NOMO-1 (cell line): ENCODE measurements around the gene PSMB5.

Experiments
- DNase-seq, 2 experiments: peaks; one replicate each; lab custom pipeline; 2025; ENCODE audit not compliant: unreplicated experiment in 2 of 2; lab: John Stamatoyannopoulos, UW

The PSMB5 gene

DNA sequence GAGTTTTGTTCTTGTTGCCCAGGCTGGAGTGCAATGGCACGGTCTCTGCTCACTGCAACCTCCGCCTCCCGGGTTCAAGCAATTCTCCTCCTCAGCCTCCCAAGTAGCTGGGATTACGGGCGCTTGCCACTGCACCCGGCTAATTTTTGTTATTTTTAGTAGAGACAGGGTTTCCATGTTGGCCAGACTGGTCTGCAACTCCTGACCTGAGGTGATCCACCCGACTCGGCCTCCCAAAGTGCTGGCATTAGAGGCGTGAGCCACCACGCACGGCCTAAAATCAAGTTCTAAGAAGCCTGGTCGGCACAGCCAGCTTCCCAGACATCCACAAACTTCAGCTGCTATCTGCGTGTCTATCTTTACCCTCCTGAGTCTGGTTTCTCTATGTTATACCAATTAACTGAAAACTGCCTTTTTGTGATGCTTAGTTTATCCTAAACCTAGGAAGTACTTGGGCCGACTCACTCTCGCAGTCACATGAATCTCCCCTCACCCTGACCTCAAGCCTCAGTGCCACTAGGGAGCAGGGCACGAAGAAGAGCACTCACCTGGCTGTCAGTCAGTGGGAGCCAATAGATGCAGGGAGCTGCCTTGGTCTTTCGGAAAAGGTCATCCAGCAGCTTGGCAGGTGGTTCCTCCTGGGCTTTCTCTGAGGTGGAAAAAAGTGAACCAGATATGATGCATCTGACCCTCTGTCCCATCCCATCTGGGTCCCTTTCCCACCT is 26.0 kb upstream of the PSMB5 start:
- DNase-seq = no peak

DNA sequence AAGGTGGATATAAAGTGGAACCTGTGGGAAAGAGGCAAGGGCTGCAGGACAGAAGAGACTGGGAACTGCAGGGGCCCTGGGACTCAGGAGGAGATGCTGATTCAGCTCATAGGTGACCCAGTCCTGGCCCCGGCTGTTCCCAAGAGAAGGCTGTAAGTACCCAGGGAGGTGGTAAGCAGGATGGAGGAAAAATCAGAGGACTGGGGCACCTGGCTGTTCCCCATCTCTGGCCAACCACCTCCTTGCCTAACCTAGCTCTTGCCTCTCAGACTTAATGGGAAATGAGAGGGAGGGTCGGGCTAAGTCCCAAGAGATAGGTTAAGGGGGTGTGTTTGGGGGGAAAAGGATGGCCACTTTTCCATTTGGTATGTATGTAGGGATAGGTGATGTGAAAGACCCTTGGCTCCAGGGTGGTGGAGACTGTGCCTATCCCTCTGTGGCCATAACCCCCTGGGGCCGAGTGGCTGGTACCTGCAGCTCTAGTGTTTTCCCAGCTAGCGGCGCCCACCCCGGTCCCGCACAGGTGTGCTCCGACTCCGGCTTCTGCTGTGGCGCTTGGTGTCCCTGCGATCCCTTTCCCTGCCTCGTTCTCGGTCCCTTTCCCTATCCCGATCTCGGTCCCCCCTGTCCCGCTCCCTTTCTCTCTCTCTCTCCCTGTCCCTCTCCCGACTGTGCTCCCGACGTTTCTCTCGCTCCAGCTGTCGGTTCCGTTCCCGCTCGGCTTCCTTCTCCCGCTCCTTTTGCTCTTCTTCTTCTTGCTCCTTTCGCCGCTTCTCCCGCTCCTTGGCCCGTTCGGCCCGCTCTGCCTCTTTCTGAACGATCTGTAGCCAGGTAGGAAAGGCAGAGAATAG is 24.2 kb upstream of the PSMB5 start:
- DNase-seq = no peak

DNA sequence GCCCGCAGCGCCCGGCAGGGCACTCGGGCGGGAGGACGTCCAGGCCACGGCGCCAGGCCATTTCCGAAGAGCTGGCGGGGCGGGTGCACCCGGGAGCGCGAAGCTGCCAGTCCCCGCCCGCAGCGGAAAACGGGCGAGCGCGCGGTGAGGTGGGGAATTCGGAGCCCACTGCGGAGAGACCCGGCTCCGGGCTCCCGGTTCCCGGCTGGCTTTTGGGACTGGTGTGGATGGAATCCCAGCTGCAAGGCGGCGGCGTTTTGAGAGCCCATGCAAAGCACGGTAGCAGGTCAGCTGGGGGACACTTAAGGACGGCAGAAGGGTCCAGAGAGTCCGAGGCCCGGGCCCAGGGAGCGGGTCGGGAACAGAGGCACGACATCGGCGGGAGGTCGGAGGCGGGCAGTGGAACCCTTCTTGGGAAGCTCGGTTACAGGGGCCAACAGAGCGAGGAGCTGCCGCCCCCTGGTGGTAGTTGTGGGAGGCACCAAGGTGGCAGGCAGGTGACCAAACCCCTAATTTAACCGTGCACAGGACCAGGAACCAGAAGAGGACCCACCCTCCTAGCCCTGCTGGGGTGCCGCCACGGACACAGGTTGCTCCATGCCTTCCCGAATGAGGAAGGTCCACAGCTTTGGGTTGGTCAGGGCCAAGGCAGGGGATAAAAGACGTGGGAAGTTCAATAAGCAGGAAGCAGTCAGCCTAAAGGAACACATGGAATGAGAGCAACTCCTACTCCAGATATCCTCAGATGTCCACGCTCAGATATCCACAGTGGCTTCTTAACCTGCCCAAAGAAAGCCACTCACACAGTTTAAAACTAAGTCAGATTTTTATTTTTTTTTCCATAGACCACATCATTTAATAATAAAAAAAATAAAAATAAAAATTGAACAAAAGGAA is 23.3 kb upstream of the PSMB5 start:
- DNase-seq = no peak

DNA sequence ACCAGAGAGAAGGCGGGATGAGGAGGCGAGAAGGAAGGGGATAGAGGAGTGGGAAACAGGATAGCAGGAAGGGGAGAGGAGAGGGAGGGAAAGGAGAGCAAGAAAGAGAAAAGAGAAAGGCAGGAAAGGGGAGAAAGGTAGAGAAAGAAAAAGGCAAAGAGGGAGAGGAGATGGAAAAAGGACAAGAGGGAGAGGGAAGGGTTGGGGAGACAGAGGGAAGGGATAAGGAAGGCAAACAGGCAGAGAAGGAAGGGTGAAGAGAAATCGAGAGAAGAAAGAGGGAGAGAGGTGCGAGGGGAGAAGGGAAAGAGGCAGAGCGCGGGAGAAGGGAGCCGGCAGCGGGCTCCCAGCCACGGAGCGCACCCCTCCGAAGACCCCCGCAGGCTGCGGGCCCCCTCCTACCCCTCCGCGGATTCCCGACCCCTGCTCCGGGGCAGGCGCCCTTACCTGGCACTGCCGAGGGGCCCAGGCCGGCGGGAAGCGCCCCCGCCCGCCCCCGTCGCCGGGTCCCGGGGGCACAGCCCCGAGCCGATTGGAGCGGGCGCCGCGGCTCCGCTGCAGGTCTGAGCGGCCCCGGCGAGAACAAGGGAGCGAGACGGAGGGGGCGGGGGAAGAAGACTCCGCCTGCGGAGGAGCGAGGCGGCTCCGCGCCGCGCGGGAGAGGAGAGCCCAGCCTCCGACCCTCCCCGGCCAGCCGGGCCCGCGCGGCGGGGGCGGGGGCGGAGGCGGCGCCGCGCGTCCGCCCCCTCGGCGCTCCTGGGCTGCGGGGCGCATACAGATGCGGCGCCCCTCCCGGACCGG is 22.5 kb upstream of the PSMB5 start, which contains the start of gene CDH24:
Gene CDH24, minus strand, starts transcription at position 565 of the 801 bp plus-strand sequence. CDS start 1,787 bp downstream, outside the sequence.
- DNase-seq = no peak

DNA sequence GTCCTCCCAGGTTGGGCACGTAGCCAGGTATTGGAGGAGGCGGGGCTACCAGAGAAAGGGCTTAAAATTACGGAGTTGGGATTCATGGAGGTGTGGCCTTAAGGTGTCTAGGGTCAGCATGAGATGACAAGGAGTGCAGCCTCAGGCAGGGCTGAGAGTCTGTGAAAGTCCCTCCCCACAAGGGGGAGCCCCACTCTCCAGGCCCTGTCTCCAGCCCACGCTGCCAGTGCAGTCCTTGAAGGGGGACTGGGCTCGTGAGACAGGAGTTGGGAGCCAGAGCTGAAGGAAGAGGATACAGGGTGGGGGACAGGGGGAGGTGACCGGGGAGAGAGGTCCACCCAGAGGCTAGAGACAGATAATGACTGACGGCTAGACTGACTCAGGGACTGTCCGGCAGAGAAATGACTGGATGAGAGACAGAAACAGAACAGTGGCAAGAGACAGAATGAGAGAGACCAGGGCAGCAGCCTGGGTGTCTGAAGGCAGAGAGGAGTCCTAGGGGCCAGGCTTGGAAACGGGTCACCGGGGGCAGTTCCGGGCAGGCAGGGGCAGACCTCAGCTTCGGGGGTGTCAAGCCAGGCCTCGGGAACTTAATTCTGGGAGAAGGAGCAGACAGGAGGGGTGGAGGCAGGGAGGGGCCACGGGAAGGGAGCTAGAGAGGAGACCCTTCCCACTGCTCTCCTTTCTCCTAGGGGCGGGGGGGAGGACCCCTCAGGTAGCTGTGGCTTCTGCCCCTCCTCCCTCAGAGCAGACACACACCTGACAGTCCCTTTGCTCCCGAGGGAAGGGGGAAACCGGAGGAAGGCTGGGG is 21.6 kb upstream of the PSMB5 start:
- no peak for DNase-seq

DNA sequence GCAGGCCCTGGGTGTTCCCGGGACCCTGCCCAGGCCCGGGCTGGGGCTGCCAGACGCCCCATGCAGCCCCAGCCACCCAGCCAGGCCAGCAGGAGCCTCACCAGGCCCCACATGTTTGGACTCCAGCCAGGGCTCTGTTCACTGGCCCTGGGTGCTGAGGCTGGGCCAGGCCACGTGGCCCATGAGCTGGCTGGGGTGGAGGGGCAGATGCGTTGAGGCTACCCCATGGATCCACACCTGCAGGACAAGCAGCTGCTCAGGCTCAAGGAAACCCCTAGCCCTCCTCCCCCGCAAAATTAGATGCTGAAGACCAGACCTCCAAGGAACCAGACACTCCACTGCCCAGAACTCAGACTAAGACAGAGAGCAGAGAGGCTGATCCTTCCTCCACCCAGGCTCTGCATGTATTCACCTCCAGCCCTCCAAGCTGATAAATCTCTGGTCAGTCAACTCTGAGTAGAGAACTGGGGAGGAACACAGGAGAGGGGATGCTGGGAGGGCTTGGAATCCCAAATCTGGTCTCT is 21.0 kb upstream of the PSMB5 start:
- no peak for DNase-seq

DNA sequence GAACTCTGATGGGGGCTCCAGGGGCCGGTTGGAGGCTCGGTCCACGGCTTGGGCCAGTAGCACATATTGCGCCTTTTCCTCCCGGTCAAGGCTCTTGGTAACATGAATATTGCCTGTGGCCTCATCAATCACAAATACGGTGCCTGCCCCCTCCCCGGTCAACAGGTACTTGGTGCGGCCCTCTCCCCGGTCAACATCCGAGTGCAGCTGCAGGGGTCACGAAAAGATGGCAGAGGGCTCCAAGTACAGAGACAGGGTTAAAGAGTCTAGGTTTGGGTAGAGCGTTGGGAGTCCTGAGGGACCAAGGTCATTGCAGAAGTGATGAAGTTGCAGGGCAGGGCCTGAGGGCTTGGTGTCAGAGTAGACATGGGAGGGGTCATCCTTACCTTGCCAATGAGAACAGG is 20.4 kb upstream of the PSMB5 start:
- no peak for DNase-seq

DNA sequence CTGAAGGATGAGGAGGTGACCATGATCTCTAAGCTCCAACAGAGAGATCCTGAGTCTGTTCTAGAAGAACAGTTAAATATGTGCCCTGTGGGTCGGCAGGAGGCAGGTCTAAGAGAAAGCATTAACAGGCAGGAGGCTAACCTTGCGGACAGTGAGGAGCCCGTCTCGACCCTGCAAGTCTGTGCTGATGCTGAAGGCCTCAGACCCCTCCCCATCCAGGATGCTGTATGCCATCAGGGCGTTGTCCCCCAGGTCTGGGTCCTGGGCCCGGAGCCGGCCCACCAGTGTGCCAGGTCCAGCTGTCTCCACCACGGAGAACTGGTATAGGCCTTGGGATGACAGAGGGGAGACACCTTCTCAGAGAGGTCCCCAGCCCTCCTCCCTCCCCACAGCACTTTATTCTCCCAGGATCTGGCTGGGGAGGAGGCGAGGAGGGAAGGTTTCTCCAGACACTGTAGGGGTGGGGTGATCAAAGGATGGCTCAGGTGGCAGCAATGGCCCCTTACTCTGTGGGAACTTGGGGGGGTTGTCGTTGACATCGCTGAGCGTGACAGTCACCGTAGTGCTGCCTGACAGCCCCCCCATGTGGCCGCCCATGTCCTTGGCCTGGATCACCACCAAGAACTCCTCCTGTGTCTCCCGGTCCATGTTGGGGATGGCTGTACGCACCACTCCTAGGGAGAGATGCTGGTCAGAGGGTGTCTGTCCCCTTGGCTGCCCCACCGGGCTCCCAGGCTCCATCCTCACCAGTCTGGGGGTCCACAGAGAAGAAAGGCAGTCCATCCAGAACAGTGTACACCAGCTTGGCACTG is 19.5 kb upstream of the PSMB5 start:
- DNase-seq = no peak

DNA sequence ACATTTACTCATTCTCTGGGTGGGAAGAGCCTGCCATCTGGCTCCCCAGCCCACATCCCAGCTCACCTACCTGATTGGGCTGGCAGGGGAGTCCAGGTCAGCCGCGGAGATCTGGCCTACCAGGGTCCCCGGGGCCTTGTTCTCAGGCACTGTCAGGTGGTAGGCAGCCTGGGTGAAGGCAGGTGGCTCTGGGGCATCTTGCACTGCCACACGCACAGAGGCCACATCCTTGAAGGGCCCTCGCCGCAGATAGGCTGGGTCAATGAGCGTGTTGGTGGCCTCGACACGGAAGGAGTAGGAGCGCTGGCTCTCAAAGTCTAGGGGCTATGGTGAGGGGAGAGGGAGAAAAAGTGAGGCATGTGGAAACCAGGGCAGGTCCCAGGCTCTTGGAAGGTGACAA is 18.7 kb upstream of the PSMB5 start:
- no peak for DNase-seq

DNA sequence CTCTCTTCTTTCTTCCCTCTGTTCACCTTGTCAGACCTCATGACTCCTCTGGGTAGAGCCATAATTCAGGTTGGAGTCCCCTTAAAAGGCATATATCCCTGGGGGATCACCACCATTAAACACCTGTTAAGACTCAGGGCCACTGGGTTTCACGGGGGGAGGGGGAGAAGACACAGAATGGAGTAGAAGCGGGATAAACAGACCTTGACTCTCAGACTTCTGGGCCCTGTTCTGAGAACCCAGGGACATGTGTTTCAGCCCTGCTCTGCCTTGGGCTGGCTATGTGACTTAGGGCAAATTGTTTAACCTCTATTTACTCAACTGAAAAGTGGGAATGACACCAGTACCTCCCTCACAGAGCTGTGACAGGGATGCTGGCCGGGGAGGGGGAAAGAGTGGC is 18.0 kb upstream of the PSMB5 start:
- no peak for DNase-seq

DNA sequence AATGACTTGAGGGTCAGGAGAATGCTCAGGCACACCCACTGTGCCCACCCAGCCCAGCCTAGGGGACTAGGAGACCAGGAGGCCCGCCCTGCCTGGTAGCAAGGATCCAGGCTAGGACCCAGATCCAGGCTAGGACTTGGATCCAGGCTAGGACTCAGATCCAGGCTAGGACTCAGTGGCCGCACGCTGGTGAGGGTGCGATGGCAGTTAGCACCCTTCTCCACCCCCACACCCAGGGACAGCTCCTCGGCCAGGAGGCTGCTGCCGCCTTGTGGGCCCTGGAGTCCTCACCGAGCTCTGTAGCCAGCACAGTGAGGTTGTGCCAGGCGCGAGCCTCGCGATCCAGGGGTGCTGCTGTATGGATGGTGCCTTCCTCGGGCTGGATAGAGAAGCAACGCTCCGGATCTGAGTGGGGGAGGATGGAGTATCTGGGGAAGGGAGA is 17.5 kb upstream of the PSMB5 start:
- no peak for DNase-seq

DNA sequence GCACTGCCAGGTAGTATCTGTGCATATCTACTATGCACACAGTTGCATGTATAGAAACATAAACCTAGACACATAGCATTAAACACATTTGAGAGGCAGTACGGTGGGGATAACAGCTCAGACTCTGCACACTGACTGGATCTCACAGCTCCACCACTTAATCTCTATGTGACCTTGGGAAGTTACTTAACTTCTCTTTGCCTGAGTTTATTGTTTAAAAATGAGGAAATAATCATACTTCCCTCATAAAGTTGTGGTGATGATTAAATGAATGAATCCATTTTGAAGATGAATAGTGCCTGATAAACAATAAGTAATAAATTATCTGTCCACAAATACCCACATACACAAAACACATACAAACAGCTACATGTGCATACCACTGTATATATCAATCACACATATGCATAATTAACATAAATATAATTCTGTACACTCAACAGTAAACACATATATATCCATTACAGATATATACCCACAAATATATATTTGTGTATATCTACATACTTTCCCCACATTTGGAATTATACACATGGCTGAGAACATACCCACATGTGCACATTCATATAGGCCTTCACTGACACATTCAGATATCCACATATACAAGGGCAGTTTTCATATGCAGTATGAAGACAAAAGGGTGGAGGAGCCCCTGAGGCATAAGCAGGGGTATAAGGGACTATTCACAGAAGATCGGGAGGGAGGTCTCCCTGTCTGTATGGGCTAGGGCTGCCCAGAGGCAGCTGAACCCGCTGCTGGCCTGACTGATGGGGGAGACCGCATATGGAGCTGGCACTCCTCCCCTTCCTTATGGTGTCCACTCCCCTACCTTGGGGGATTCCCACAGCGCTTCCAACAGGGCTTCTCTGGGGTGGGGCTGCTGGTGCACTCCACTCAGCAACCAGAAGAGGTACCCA is 16.7 kb upstream of the PSMB5 start:
- no peak for DNase-seq

DNA sequence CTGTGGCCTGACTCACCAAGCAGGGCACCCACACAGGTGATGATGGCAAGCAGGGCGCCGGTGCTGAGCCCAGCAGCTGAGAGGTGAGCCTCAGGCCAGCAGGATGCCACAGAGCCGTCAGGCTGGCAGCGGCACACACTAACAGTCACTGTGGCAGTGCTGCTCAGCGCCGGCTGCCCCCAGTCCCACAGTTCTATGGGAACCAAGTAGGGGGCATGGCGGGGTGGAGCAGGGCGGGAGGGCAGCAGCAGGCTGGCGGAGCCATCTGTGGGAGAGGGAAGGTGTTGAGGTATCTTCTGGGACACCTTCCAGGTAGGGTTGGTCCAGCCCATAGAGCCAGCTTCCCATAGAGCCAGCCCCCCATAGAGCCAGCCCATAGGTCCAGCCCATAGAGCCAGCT is 14.3 kb upstream of the PSMB5 start:
- DNase-seq = no peak

DNA sequence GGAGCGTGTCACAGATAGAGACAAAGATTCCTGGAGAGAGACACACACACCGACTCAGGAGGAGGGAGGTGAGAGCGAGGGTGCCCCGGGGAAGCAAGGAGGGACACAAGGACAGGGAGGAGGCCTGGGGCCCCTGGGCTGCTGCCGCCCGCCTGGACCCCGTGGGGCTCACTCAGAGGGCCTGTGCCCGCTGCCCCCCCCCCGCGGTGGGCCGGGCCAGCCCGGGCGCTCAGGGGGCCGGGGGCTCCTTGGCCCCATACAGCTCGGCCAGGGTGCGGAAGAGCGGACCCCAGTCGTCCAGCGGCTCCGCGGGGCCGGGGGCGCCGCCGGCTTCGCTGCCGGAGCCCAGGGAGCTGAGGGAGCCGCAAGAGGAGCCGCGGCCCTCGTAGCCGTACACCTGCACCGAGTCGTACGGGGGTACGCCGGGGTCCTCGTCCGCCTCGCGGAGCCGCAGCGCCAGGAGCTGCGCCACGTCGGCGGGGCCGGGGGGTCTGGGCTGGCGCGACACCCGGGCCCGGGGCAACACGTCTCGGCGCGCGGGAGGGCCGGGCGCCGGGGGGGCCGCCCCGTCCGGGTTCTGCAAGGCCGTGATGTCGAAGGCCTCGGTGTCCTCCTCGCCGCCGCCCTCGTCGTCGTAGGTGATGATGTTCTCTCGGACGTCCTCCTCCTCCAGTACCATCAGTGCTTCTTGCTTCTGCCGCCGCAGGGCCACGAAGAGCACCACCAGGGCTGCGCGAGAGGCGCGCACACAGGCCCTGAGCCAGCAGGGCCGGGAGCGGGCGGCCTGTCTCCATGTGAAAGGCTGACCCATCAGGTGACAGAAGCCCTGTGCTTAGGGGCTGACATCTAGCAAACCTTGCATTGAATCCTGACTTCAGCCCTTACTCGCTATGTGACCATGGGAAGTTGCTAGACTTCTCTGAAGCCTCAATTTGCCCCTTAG is 13.3 kb upstream of the PSMB5 start:
- DNase-seq = no peak

DNA sequence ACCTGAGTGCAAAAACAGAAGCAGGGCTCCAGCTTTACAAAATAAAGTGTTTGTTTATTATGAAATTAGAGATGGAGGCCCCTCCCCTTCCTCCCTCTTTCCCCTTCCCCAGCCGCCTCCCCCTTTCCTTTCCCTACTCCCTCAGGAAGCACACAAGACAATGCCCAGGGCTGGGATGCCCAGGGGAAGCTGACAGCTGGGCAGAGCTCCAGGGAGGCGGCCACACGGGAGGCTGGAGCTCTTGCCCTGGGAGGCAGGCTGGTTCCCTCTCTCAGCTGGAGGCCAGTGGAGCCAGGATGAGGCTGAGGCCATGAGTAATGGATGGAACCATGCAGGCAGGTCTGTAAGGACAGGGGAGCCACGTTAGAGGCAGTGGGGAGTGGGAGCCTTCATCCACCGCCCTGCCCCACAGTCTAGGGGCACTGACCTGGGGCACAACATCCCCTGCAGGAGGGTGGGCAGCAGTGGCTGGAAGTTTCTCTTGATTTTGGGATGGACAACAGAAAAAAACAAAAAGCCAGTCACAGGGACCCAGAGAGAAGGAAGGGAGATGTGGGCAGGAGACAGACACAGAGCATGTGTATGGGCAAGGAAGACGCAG is 12.4 kb upstream of the PSMB5 start:
- no peak for DNase-seq
